Smooth muscle cell (in vitro differentiated cells): ENCODE results near the gene CRNN. TPM values are rescaled to one million over a fixed set of nuclear protein-coding genes. Genes with fewer than 3 reads are reported as not detected.

Experiments
- DNase-seq: peaks from one replicate; lab custom pipeline; 2025; ENCODE audit not compliant: unreplicated experiment; lab: John Stamatoyannopoulos, UW
- H2AFZ ChIP-seq: fragments of 200-600 bp; sonication (generic); 2 replicates; pipeline ENCODE4 v1.6.0; 2016; ENCODE audit warnings: antibody characterized with exemption, low read depth, mild to moderate bottlenecking
- H3F3A ChIP-seq: fragments of 200-600 bp; sonication (generic); 2 replicates; pipeline ENCODE4 v1.6.0; 2017; ENCODE audit warnings: antibody characterized with exemption, low read depth
- H3K27ac ChIP-seq: fragments of 200-600 bp; sonication (generic); 2 replicates; pipeline ENCODE4 v1.5.1; 2016; ENCODE audit warnings: low read depth, mild to moderate bottlenecking
- H3K27me3 ChIP-seq: fragments of 200-600 bp; sonication (generic); 2 replicates; pipeline ENCODE4 v1.6.1; 2016; ENCODE audit warnings: low read depth, mild to moderate bottlenecking
- H3K36me3 ChIP-seq: fragments of 200-600 bp; sonication (generic); 2 replicates; pipeline ENCODE4 v1.5.1; 2016; ENCODE audit warnings: low read depth
- H3K4me1 ChIP-seq: fragments of 200-600 bp; sonication (generic); 2 replicates; pipeline ENCODE4 v1.5.1; 2016; ENCODE audit warnings: low read depth
- H3K4me2 ChIP-seq: fragments of 200-600 bp; sonication (generic); 2 replicates; pipeline ENCODE4 v1.6.0; 2016; ENCODE audit warnings: mild to moderate bottlenecking
- H3K4me3 ChIP-seq: fragments of 200-600 bp; sonication (generic); 2 replicates; pipeline ENCODE4 v1.5.1; 2016; ENCODE audit warnings: mild to moderate bottlenecking
- H3K79me2 ChIP-seq: fragments of 200-600 bp; sonication (generic); 2 replicates; pipeline ENCODE4 v1.6.0; 2016; ENCODE audit warnings: low read depth, mild to moderate bottlenecking
- H3K9ac ChIP-seq: fragments of 200-600 bp; sonication (generic); 2 replicates; pipeline ENCODE4 v1.6.0; 2016; ENCODE audit warnings: low read depth
- H3K9me3 ChIP-seq: fragments of 200-600 bp; sonication (generic); replicated peaks from 2 replicates; pipeline ENCODE4 v1.5.1; 2016; ENCODE audit warnings: low read depth
- H4K20me1 ChIP-seq: fragments of 200-600 bp; sonication (generic); 2 replicates; pipeline ENCODE4 v1.6.0; 2016; ENCODE audit warnings: low read depth
- WGBS: methylation state at CpG from one replicate; pipeline ENCODE4 v1.1.7; 2016; ENCODE audit warnings: low lambda C conversion rate; 5-methylcytosine and 5-hydroxymethylcytosine counted together
- polyA plus RNA-seq: library from polyadenylated mRNA; unstranded; fragments of >200 nt; fragmentation: Nextera tagmentation; extraction: Ambion mirVana; gene quantifications from 2 replicates; pipeline ENCODE4 v1.2.1, GENCODE V29; 2016
- total RNA-seq: library from RNA; depleted of rRNA; stranded (reverse); fragments of >200 nt; gene quantifications from 2 replicates; pipeline ENCODE4 v1.2.3, GENCODE V29; 2014
- TF ChIP-seq, protein P1 (sequence below): fragments of 200-600 bp; sonication (generic); IDR thresholded peaks from 2 replicates; pipeline ENCODE4 v1.5.1; 2017; ENCODE audit warnings: borderline replicate concordance, mild to moderate bottlenecking, antibody characterized with exemption; ENCODE audit not compliant: insufficient read depth, poor library complexity, severe bottlenecking

The CRNN gene
- total and polyA plus RNA-seq, 2 experiments from 2014 or later, result not detected

DNA sequence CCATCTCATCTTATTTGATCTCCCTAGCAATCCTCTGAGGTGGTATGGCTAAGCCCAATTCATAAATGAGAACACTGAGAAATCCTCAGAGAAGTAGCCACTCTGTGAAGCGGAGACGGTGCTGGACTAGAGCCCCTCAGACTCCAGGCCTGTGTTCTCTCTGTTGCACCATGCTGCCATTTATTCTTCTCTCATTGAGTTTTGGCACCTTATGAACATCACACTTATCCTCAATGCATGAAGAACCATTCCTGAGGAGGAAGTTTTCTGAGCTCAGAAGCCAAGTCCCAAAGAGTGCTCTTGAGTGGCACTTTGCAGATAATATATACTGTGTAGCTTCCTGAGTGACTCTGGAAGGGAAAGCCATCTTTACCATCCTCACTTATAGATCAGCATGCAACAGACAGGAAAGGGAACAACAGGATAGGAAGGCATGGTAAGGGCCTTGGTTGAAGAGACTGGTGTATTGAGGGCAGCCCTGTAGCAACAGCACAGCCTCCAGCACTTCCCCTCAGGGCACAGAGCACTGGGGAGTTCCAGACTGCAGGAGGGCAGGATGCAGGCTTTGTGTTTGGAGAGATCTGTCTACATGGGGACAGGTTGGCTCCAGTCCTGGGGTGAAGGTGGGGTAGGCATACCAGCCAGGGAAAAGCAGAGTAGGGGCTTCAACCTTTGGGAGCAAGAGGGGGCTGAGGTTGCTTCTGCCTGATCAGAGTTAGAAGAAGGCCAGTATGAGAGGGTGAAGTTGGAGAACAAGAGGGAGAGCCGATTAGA lies 1.6 kb upstream of the CRNN start:
- H3K4me1 ChIP-seq, result no peaks in the 10 kb centered on the region
- H3F3A ChIP-seq, result no peaks in the 10 kb centered on the region
- no peaks in the 10 kb centered on the region for H3K27me3 ChIP-seq
- TF ChIP-seq, protein P1, sequence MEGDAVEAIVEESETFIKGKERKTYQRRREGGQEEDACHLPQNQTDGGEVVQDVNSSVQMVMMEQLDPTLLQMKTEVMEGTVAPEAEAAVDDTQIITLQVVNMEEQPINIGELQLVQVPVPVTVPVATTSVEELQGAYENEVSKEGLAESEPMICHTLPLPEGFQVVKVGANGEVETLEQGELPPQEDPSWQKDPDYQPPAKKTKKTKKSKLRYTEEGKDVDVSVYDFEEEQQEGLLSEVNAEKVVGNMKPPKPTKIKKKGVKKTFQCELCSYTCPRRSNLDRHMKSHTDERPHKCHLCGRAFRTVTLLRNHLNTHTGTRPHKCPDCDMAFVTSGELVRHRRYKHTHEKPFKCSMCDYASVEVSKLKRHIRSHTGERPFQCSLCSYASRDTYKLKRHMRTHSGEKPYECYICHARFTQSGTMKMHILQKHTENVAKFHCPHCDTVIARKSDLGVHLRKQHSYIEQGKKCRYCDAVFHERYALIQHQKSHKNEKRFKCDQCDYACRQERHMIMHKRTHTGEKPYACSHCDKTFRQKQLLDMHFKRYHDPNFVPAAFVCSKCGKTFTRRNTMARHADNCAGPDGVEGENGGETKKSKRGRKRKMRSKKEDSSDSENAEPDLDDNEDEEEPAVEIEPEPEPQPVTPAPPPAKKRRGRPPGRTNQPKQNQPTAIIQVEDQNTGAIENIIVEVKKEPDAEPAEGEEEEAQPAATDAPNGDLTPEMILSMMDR, result no peak
- H3K9ac ChIP-seq, result no peak overlapping the region
- no peak overlapping the region for H3K27ac ChIP-seq
- no peaks in the 10 kb centered on the region for H3K9me3 ChIP-seq
- H2AFZ ChIP-seq, result no peak overlapping the region
- no peak overlapping the region for H3K4me2 ChIP-seq
- 76% methylated on average over 3 of the region's 3 CpGs for WGBS
- H3K4me3 ChIP-seq, result no peak overlapping the region
- H3K36me3 ChIP-seq, result no peaks in the 10 kb centered on the region
- H4K20me1 ChIP-seq, result no peaks in the 10 kb centered on the region
- H3K79me2 ChIP-seq, result no peaks in the 10 kb centered on the region
- no peak for DNase-seq

DNA sequence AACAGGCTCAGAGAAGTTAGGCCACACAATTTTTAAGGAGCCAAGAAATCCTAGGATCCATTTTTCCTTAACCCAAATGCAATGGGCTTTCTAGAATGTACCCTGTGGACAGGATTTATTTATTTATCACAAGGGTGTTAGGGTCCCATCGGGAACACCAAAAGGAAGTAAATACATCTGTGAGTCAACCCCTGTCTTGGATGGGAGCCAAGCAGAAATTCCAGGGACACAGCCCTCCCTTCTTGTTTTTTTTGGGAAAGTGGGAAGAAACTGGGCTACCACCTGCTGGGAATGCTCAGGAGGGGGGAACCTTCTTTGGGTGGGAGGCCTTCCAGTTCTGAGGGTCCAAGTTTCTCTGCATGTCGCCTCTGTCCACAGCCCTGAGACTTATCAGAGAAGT lies 1.3 kb downstream of the CRNN start:
- Histone ChIP-seq H4K20me1 (no peaks in the 10 kb centered on the region), H3F3A (no peaks in the 10 kb centered on the region), H3K36me3 (no peaks in the 10 kb centered on the region), H3K4me1 (no peaks in the 10 kb centered on the region), H3K4me2 (no peak overlapping the region), H3K27ac (no peak overlapping the region), H3K9ac (no peak overlapping the region), H3K27me3 (no peaks in the 10 kb centered on the region), H2AFZ (no peak overlapping the region), H3K4me3 (no peak overlapping the region), H3K9me3 (no peaks in the 10 kb centered on the region), H3K79me2 (no peaks in the 10 kb centered on the region)
- DNase-seq, result no peak
- 33% methylated on average over 2 of the region's 2 CpGs for WGBS
- TF ChIP-seq, protein P1, result no peak

DNA sequence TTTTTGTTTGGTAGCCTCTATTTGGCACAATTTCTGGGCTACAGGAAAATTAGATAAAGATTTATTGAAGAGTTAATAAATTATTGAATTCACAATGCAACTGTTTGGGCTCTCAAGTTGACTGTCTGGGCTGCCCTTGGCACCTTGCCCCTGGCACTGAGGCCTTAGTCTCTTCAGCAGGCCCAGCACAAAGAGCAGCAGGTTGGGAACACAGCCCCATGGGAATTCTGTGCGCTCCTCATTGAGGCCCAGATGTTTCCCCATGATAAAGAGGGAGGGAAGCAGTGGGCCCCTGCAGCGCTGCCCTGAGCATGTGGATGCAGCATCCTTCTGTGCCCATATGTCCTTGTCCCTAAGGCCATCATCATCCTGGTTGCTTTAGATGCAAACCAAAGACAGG lies 2.9 kb downstream of the CRNN start:
- no peaks in the 10 kb centered on the region for H4K20me1 ChIP-seq
- H3F3A ChIP-seq, result no peaks in the 10 kb centered on the region
- no peak overlapping the region for H3K9ac ChIP-seq
- no peaks in the 10 kb centered on the region for H3K4me1 ChIP-seq
- no peaks in the 10 kb centered on the region for H3K36me3 ChIP-seq
- H3K27ac ChIP-seq, result no peak overlapping the region
- TF ChIP-seq, protein P1, result no peak
- H3K4me3 ChIP-seq, result no peak overlapping the region
- H3K4me2 ChIP-seq, result no peak overlapping the region
- 42% methylated on average over 2 of the region's 2 CpGs for WGBS
- H2AFZ ChIP-seq, result no peak overlapping the region
- no peak for DNase-seq
- H3K9me3 ChIP-seq, result no peaks in the 10 kb centered on the region
- H3K27me3 ChIP-seq, result no peaks in the 10 kb centered on the region
- no peaks in the 10 kb centered on the region for H3K79me2 ChIP-seq

DNA sequence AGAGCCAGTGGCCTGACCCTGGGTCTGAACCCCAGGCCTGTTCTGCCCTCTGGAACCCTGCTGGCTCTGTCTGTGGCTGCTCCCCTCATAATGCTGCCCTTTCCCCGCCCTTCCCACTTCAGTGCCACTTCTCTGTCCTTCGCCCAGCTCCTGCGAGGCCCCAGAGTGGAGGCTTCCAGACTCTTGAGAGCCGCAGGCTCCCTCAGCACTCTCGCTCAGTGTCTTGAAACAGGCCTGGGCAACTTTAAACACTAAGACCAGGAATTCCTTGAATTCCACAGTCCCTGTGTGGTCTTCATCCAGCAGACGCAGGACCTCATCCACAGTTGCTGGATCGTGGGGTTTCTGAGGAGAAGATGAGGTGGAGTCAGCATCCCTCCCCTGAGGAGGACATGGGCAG lies 3.5 kb downstream of the CRNN start:
- Histone ChIP-seq H3K36me3 (no peaks in the 10 kb centered on the region), H3K27me3 (no peaks in the 10 kb centered on the region), H3K9ac (no peak overlapping the region), H3K4me1 (no peaks in the 10 kb centered on the region), H3K9me3 (no peaks in the 10 kb centered on the region), H4K20me1 (no peaks in the 10 kb centered on the region), H3K27ac (no peak overlapping the region), H3K79me2 (no peaks in the 10 kb centered on the region), H3K4me3 (no peak overlapping the region), H3F3A (no peaks in the 10 kb centered on the region), H2AFZ (no peak overlapping the region), H3K4me2 (no peak overlapping the region)
- TF ChIP-seq, protein P1, result no peak
- DNase-seq, result no peak
- WGBS, result 76% methylated on average over 7 of the region's 7 CpGs
